ENCODE data around the gene BORCS6.
"Not testable (repeated sequence)": the region's sequence is repeated elsewhere in the genome, so short reads cannot be mapped to it uniquely, and the experiment has no call there.

BORCS6 gene

DNA sequence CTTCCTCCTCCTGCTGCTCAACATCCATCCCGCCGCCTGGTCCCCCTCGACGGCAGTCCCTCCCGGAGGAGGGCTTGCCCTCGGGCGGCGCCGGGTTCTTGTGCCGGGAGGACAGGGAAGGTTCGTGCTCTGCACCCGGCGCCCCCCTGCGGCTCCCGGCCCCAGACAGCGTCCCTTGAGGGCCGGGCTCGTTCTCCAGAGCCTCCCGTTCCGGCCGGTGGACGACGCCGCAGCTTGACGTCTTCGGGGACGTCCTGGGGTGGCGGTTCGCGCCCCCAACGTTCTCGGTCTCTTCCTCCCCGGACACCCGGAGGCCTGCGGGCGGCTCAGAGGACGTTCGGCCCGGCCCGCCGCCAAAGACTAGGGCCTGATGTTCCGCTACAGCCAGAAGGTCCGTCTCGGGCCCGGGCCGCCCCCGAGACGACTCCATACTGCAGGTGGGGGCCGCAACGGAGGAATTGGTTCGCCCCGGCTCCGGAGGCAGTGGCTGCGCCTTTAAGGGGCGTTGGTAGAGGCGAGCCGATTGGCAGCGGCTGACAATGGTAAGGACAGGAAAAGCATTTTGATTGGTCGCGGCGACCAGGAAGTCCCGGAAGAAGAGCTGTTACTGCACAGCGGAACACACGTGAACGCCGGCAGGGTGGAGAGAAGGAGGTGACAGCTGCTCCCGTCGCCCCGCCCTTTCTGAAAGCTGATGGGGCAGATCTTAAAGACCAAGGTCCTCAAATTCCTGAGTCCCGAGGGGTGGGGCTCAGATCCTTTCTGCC lies at the start of gene BORCS6:
BORCS6 (minus strand) TSS at position 470 of the 767 bp plus-strand sequence; CDS start at position 430, 40 bp downstream.
- peak; percentile 88 for DNase-seq

DNA sequence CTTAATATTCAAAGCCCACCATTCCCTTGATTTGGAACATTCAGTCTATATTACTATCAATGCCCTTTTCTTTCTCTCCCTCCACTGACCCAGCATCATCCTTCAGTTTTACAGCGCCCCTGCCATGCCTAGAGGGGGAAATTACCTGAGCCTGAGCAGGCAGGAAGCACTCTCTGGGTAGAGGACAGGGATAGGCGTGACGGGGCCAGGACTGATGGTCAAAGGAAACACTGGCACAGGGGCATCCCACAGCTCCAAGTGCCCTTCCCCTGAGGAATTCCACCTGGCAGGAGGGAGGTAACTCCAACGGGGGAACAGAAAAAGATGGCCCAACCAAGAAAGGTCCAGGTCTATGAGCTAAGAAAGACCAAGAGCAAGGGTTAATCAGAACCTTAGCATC lies 47.9 kb upstream of the BORCS6 start:
- DNase-seq, result no peak

DNA sequence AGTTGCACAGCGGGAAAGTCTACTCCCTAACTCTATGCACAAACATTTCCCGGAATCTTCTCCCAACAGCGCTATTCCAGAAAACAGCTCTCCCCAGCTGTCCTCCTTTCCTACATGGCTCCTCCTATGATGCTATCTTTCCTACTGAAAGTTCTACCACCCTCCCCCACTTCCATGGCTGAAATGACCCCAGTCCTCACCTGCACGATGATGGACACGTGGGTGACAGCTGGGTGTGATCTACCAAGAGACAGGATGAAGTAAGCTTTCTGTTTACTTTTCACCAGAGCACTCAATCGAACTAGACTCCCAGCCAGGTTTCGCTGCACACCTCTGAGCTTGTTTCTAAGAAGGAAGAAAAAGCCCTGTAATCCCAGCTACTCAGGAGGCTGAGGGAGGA lies 47.2 kb upstream of the BORCS6 start:
- DNase-seq, result no peak

DNA sequence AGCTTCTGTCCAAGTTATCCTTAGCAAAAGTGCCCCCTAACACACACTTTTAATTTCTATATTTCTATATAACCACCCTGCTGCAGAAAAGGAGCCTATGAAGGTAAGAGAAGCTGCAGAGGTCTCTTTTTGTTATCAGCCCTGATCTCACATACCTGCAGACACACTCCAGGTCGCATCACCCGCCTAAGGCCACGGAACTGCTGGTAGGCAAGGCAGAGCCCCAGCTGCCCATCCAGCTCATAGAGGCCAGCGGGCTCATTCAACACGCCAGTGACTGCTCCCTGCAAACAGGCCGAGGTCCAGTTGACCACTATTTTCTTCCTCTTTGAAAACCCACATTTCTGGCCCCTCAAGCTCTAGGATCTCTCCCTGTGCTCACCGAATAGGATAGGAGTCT lies 45.7 kb upstream of the BORCS6 start:
- no peak for DNase-seq

- DNase-seq, result no peak
Observed at GRCh38 chr17:8234361-8235270, 44.6 kb upstream of the BORCS6 start.

GRCh38 chr17:8231701-8232100 lies 41.7 kb upstream of the BORCS6 start:
- DNase-seq, result no peak

- no peak for DNase-seq
Observed at GRCh38 chr17:8227238-8227581, 37.2 kb upstream of the BORCS6 start.

- DNase-seq, result peak; percentile 48
Observed at GRCh38 chr17:8226536-8227237, 36.7 kb upstream of the BORCS6 start.

DNA sequence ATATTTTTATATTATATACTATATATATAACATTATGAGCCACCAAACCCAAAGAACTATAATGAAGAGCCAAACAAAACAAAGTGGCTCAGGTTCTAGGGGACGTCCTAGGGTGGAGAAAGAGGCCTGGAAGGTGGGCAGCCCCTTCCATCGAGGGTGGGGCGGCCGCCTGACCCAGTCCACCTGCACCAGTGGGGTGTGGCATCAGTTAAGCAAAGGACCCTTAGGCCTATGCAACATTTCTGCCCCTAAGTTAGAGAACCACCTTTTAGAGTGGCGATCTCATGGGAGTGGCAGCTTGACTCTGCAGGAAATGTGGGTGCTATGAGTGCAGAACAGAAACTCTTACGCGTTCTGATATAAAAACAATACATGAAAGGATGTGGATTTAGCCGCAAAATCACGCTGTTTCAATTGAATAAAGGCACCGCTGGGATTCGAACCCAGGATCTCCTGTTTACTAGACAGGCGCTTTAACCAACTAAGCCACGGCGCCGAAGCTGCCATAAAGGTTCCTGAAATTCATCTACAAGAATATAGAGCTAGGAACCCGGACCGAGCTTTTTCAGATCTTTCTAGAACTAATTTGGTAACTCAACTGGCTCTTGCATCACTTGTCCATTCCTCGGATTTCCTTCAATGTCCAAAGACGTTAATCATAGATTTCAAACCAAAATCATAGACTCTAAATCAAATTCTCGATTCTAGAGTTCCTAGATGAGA lies 36.0 kb upstream of the BORCS6 start:
- peak; percentile 68 for DNase-seq

GRCh38 chr17:8224891-8225812 lies 35.2 kb upstream of the BORCS6 start:
- DNase-seq, result no peak

GRCh38 chr17:8223356-8224126 lies 33.6 kb upstream of the BORCS6 start:
- DNase-seq, result peak; percentile 58

DNA sequence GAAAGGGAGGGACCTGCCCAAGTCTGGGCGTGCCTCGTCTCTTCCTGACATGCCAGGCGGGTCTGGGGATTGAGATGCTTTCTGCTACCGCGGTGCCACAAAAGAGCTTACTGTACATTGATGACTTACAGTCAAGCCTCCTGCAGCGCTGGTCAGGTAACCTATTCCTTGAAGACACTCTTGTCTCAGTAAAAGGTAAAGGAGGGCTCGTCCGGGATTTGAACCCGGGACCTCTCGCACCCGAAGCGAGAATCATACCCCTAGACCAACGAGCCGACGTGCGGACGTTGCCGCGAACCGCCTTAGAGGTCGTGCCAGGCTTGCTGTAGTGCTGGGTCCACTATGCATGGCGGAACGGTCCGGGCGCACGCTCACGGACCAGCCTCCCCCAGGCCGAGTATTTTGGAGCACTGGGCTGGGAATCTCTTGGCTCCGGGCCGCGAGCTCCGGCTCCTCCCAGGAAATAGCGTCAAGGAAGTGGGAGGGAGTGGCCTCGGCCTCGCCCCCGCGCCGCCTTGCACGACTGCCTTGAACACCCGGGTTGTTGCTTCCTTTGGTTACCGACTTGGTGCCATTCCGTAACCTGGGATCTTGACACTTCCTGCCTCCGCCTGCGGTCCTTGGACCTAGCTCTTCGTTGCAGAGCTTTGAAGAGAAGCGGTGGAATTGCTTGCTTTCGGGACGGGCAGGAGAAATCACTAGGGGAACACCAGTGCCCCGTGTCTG lies 32.8 kb upstream of the BORCS6 start:
- peak; percentile 90 for DNase-seq

- no peak for DNase-seq
Observed at GRCh38 chr17:8222380-8222629, 32.3 kb upstream of the BORCS6 start.

- DNase-seq, result peak; percentile 90
Observed at GRCh38 chr17:8221663-8222379, 31.8 kb upstream of the BORCS6 start.

GRCh38 chr17:8220783-8221662 lies 31.0 kb upstream of the BORCS6 start:
- peak; percentile 93 for DNase-seq

GRCh38 chr17:8214000-8214399 lies 24.0 kb upstream of the BORCS6 start:
- DNase-seq, result not testable (repeated sequence)

DNA sequence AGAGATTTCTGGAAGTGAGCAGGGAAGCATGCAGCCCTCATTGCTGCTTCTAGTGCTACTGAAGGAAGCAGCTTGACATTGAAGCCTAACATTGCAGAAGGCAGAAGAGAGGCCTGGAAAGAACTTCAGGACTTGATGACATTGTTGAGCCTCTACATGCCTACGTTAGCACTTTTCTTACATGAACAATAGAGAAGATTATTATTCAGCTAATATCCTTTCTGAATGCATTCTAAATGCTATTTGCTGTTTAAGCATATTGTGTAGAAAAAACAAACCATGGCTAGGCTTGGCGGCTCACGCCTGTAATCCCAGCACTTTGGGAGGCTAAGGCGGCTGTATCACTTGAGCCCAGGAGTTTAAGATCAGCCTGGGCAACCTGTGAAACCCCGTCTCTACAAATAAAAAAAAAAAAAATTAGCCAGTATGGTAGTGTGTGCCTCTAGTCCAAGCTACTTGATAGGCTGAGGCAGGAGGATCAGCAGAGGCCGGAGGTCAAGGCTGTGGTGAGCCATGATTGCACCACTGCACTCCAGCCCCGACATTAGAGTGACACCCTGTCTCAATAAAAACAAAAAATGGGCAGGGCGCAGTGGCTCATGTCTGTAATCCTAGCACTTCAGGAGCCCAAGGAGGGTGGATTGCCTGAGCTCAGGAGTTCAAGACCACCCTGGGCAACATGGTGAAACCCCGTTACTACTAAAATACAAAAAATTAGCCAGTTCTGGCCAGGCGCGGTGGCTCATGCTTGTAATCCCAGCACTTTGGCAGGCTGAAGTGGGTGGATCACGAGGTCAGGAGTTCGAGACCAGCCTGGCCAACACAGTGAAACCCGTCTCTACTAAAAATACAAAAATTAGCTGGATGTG lies 22.6 kb upstream of the BORCS6 start:
- DNase-seq, result no peak
